ENCODE data around the gene LUZP2.

The LUZP2 gene

DNA sequence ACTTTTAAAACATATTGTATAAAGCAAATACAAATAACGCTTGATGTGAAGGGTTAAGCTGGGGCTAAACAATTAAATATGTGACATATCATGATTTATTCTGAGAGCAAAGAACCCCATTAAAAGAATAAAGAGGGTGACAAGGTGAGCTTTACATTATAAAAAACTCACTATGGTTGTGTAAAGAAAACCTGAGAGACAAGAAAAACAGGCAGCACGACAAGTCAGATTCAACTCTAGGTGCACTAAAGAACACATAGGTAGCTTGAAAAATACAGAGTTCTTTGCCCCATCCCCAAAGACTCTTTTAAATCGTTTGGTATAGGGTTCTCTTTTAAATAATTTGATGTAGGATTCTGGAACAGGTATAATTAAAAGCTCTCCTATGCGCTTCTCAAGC, 63.5 kb downstream of the LUZP2 start:
- in situ Hi-C loops (cut with MboI; ENCODE audit: low sequenced_read_pairs) = no loop called here

DNA sequence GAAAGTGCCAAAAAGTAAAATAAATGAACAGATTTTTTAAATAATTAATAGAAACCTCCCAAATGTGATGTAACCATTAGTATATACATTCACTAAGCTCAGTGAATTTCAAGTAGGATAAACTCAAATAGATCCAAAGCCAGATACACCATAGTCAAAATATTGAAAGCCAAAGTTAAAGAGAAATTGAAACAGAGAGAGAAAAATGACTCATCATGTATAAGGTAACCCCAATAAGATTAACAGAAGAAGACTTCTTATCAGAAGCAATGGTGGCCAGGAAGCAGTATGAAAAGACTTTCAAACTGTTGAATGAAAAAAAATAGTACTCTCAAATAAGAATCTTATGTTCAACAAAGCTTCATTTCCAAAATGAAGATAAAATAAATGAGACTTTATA, 70.5 kb downstream of the LUZP2 start:
- in situ Hi-C loops (cut with MboI; ENCODE audit: low sequenced_read_pairs) = no loop called here

DNA sequence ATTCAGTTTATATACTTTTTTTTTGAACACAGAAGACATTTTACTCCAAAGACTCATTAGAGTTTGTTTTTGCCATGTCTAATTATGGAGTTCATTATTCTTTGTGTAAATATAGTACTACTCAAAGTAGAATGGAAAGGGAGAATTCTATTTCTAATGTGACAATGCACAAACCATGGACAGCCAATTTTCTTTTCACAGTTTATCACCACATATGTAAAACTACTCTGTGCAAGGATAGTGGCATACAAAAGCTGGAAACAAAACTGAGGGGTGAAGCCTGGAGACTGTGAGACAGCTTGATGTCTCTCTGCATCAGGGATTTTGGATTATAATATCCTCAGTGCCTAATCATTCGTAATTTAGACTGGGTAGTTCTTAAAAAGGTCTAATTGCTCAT, 75.5 kb downstream of the LUZP2 start:
- in situ Hi-C loops (cut with MboI; ENCODE audit: low sequenced_read_pairs) = no loop called here

DNA sequence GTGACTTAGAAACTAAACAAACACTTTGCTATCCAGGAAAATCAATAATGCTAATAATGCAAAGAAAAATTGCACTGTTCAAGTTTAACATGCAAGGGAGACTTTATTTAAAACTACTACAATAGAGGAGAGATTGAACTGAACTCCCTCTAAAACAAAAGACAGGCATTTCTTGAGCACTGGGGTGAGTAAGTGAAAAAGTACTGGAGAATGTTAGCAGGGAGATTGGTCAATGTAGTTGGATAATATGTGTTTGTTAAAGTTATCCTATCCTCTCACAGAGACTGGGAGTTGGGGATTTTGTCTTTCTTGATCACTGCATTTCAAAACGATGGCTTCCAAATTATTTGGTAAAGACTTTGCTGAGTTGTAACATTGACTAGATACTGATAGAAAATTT, 77.6 kb downstream of the LUZP2 start:
- in situ Hi-C loops (cut with MboI; ENCODE audit: low sequenced_read_pairs) = no loop called here

DNA sequence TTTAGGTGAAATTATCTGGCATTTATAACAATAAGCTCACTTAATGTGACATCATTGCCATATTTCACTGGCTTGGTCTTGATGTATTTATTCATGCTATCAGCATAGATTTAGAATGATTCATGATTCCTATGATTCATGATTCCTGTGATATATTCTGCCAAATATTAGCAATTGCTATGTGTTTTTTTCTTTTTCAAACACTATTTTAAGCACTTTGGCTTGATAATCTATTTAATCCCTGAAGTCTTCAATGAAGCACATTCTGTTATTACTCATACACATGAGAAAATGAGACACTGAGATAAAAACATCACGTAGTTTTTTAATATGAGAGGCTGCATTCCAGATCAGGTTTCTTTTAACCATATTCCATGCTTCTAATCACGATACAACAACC, 78.5 kb downstream of the LUZP2 start:
- in situ Hi-C loops (cut with MboI; ENCODE audit: low sequenced_read_pairs) = no loop called here

DNA sequence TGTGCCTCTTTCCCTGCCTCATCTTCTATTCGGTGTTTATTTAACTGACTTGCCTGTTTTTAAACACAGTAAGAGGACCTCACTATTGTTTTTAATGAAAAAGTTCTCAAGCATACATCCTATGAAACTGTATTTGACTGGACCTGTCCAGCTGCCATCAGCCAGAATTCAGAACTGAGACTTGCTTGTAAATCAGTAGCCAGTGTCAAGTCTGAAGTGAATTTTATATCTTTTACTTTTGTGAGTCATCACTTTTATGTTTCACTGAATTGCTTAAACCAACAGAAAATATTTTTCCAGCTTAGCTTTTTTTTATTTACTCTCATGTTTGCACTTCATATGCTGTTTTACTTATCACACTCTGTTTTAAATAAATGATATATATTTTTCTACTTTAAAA, 88.3 kb downstream of the LUZP2 start:
- in situ Hi-C loops (cut with MboI; ENCODE audit: low sequenced_read_pairs) = no loop called here

DNA sequence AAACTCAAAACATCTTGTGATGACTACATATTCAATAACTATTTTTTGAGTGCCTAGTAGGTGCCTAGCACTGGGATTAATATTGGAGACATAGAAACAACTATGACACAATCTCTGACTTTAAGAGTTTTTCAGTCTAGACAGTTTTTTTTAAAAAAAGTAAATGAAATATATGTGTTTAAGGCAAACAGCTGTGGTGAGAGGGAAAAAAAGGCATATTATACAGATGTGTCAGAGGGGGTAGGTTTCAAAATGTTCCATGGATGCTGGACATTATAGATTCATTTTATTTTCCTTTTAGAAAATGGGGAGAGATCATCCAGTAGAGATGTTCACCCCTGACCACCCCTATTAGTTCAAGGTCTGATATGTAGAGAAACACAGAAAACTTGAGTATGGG, 90.8 kb downstream of the LUZP2 start:
- in situ Hi-C loops (cut with MboI; ENCODE audit: low sequenced_read_pairs) = no loop called here

DNA sequence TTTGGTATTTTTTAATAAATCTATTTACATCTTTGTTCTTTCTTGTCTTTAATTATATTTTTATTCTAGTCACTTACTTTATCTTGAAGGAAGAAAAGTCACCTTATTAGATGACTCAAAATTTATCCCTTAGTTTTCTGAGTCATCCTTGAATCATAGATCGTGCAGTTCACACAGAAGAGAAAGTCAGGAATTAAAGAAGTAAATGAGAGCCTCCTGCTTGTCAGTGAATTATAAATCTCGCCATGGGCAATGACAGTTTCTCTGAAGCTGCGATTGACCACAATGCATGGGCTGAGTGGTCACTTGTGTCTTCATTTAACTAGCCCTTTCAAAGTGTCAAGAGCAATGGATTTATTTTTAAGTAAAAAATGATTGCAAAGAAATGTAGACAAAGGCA, 91.2 kb downstream of the LUZP2 start:
- in situ Hi-C loops (cut with MboI; ENCODE audit: low sequenced_read_pairs) = no loop called here

DNA sequence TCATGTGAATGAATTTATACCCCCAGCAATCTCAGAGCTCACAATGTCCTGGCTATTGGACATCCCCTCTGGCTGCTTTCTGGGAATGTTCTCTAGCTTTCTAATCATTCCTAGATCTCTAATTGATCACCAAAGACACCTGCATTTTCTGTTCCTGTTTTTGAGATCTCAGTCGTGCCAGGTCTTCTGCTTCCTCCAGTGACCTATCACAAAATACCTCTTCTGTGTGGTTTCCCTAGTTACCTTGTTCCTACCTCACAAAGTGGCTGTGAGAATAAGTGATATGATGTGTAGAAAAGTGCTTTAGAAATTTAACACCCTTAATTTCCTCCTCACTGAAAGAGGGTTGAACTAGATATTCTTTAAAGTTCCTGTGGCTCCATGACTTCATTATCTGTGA, 92.2 kb downstream of the LUZP2 start:
- in situ Hi-C loops (cut with MboI; ENCODE audit: low sequenced_read_pairs) = no loop called here

DNA sequence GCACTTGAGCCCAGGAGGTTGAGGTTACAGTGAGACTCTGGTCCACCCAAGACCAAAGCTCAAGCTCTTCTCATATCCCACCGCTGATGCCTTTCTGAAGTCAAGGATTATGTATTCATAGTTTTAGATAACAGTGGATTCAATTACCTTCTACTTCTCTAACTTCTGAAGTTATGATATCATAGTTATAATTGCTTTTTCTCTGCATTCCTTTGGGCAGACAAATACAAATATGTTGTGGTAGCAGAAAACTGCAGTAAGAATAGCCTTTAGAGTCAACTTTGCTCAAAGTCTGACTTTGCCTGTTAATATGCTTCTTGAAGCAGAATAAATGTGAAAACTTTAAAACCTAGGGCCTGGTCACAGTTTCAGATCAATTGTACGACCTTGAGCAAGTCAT, 94.4 kb downstream of the LUZP2 start:
- in situ Hi-C loops (cut with MboI; ENCODE audit: low sequenced_read_pairs) = no loop called here

DNA sequence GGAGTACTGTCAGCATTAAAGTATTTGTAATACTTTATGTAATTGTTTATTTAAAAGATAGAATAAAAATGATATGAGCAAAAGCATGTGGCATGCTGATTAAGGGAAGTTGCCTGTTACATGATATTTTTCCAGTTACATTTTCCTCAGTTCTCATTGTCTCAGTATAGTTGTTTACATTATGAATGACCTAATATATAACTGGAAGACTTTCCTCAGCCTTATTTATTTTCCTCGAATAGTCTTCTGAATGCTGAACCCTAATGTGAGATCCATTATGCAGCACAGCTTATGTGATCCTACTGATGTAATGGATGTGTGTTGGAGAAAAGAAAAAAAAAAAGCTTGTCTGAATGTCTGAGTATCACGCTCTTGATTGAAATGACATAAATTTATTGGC, 95.5 kb downstream of the LUZP2 start:
- in situ Hi-C loops (cut with MboI; ENCODE audit: low sequenced_read_pairs) = no loop called here

DNA sequence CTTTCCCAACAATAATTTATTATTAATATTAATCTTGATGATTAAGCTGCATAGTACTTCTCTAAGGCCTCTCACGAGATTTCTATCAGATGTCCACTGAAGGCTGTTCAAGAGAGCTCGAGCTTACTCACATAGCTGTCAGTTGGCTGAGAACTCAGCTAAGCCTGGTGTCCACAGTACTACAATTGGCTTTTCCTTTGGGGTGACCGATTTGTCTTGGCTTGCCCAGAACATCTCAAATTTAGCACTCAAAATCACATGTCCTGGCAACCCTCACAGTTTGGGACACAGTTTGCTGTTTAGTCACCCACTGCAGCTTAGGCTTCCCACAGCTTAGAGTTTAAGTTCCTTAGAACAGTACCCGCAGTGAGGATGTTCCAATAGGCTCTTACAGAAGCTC, 96.5 kb downstream of the LUZP2 start:
- in situ Hi-C loops (cut with MboI; ENCODE audit: low sequenced_read_pairs) = no loop called here

DNA sequence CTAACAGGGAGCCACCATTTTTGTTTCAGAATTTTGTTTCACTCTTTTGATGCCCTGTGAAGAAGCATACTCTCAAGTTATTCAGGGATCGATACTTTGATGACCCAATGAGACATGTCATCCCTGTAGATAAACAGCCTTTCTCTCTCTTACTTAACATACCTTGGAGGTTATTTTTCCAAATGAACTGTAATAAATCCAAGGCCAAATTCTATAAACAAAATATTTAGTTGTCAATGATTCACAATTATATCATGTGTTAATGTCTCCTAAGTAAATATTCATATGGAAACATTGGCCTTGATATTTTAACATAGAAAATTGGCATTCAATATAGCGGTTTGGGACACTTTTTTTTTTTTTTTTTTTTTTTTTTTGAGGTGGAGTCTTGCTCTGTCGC, 97.5 kb downstream of the LUZP2 start:
- in situ Hi-C loops (cut with MboI; ENCODE audit: low sequenced_read_pairs) = no loop called here

DNA sequence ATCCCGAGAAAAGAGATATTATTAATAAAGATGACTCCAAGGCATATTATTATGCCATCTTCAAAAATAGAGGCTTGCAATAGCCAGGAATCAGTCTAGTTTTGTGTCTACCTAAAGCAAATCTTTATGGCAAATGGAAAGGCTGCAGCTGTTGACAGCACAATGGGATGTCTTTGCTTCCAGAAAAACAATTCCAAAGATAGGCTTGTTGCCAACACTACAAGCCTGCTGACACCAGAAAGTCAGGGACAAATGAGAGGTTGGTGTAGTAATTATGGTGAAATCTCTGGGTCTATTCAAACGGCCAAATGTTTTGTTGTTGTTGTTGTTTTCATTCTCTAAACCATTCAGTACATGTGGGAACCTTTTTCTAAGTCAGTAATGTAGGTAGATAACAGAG, 101.8 kb downstream of the LUZP2 start:
- in situ Hi-C loops (cut with MboI; ENCODE audit: low sequenced_read_pairs) = no loop called here

DNA sequence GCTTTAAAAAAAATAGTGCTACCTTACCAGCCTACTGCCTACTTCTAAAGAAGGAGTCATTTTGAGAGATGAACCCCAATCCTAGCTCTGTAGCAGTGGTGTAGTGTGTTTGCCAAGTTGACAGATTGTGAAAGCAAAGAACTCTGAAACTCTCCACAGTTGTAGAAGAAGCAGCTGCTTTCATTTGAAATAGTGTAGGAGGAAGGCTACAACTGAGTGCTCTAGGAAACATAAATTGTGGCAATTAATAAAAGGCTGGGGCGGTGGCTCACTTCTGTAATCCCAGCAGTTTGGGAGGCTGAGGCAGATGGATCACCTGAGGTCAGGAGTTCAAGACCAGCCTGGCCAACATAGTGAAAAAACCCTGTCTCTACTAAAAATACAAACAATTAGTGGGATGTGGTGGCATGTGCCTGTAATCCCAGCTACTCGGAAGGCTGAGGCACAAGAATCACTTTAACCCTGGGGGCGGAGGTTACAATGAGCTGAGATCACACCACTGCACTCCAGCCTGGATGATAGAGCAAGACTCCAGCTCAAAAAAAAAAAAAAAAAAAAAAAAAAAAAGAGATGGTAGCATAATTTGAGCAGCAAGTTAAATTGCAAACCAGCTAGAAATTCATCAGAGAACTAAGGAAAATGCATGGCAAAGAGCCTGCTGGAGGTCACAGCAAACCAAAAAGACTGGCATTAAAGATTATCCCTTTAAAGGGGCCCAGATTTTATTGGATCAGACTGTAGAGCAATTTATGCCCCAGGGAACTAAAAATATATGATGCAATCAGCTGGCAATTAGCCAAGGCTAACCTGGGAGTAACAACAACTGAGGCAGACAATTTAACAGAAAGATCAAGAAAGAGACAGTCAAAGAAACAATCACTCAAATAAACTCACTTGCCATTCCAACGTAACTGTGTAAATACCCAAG, 112.6 kb downstream of the LUZP2 start:
- in situ Hi-C loops (cut with MboI; ENCODE audit: low sequenced_read_pairs) = no loop called here

DNA sequence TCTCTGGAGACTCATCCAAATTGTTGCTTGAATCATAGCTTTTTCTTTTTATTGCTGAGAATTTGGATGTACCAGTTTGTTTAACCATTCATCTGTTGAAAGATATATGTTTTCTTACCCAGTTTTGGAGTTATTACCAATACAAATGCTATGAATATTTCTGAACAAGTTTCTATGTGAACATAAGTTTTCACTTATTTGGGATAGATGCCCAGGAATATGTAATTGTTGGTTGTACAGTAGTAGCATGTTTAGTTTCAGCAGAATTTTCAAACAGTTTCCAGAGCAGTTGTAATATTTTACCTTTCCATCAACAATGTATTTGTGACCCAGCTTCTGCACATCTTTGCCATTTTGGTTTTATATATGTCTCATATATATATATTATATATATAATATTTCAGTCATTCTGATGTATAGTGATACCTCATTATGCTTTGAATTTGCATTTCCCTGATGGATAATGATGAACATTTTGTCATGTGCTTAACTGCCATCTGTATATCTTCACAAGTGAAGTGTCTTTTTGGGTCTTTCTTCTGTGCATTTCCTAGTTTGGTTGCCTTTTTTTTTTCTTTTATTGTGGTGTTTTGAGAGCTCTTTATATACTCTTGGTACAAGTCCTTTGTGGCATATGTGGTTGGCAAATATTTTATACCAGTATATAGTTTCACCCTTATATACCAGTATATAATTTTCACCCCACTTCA, 118.8 kb downstream of the LUZP2 start:
- in situ Hi-C loops (cut with MboI; ENCODE audit: low sequenced_read_pairs) = no loop called here

DNA sequence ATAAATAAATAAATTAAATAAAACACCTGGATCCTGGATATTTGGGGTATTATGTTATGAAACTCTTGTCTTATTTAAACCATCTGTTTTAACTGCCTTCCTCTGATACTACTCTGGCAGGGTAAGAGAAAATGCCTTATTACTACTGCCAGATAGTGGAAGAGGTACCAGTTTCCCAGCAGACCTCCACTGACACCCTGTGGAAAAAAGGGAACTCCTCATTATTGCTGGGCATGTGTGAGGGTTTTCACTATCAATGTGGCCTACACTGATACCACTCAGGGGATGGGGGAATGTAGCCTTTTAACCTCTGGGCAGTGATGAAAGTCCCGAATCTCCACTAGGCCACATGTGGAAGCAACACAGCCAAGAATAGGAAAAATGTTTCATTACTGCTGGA, 121.0 kb downstream of the LUZP2 start:
- in situ Hi-C loops (cut with MboI; ENCODE audit: low sequenced_read_pairs) = no loop called here

DNA sequence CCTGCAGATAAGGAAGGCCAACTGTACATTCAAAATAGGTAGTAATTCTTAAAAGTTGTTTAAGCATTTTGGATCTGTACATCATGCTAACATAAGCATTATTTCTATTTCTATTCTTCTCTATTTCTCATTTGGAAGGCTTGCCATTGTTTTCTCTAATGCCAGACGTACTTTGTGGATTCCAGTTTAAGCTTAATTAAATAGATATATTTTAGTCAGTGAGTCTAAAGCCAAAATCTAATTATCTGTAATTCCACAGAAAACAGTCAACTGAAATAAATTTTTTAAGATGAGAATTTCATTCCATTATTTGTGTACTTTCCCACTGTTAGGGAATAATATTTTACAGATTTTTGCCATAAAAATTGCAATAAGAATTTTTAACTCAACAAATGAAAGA, 123.0 kb downstream of the LUZP2 start:
- in situ Hi-C loops (cut with MboI; ENCODE audit: low sequenced_read_pairs) = no loop called here

DNA sequence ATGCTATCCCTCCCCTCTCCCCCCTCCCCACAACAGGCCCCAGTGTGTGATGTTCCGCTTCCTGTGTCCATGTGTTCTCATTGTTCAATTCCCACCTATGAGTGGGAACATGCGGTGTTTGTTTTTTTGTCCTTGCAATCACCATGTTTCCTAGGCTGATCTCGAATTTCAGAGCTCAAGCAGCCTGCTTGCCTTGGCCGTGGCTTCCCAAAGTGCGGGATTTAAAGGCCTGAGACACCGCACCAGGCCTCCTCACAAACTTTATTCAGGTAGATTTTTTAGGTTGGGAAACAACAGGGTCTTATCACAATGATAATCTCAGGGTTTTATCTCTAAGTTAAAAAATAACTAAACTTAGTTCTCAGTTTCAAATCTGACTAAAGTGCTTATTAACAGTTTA, 125.4 kb downstream of the LUZP2 start:
- in situ Hi-C loops (cut with MboI; ENCODE audit: low sequenced_read_pairs) = no loop called here

DNA sequence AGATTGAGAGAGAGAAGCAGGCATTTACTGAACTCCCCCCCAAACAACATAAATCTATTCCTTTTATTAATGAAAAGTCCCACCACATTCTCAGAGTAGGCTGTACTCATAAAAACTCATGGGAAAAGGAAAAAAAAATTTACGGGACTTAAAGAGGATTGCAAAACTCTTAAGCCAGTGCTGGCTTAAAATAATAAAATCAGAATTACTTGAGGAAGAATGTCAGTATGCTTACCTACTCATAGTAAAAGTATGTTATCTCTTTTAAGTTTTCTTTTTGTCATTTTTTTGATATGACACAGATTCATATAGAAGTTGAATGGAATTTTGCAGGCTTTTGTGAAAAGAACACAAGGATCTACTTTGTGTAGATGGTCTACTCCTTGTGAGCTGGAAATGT, 126.3 kb downstream of the LUZP2 start:
- in situ Hi-C loops (cut with MboI; ENCODE audit: low sequenced_read_pairs) = no loop called here

DNA sequence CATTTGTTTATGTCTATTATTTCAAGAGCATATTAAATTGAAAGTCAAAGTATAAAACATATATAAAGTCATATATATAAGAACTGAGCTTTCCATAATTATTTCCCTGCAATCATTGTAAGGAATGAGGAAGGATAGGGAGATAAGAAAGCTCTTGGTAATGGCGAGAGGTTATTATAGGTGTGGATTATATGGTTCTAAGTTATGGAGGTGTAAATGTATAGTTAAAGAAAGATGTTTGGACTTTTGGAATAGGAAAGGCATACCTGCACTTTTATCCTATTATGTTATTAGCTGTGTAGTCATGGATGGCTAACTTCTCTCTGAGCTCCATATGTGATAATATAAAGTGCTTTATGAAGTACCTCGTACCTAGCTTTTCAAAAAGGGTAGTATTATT, 127.6 kb downstream of the LUZP2 start:
- in situ Hi-C loops (cut with MboI; ENCODE audit: low sequenced_read_pairs) = no loop called here

DNA sequence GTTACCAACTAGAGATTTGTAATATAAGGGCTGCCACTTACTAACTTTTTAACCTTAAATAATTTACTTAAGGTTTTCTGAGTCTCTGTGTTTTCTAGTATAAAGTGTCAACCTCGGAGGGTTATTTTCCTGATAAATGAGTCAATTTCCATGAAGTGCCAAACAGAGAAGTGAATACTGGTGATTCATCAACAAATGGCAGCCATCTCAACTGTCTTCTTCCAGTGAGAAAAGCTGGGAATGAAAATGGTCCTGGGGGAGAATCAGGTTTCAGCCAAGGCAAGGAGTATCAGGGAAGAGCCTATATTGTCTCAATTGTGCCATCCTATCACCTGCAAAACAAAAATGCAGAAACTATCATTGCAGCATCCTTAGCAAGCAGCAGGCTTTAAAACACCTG, 129.1 kb downstream of the LUZP2 start:
- in situ Hi-C loops (cut with MboI; ENCODE audit: low sequenced_read_pairs) = no loop called here
